Measurements from ENCODE around the gene EID1.
"Not testable (repeated sequence)": the region's sequence is repeated elsewhere in the genome, so short reads cannot be mapped to it uniquely, and the experiment has no call there.

The EID1 gene

GRCh38 chr15:48871542-48871941, 6.4 kb upstream of the EID1 start:
- DNase-seq = no peak

- DNase-seq = no peak
Observed at GRCh38 chr15:48872632-48873031, 5.3 kb upstream of the EID1 start.

GRCh38 chr15:48875241-48875960, 2.5 kb upstream of the EID1 start:
- no peak for DNase-seq

DNA sequence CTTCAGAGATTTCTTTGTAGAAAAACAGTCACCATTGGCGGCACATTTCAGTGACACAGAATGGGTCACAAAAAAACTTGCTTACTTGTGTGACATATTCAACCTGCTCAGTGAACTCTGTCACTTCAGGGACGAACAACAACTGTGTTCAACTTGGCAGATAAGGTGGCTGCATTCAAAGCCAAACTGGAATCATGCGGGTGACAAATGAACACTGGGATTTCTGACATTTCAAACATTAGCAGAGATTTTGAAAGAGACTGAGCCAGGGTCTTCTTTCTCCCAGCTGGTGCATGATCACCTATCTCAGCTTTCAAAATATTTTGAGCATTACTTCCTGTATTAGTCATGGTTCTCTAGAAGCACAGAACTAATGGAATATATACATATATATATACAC, 1.9 kb upstream of the EID1 start:
- no peak for DNase-seq

DNA sequence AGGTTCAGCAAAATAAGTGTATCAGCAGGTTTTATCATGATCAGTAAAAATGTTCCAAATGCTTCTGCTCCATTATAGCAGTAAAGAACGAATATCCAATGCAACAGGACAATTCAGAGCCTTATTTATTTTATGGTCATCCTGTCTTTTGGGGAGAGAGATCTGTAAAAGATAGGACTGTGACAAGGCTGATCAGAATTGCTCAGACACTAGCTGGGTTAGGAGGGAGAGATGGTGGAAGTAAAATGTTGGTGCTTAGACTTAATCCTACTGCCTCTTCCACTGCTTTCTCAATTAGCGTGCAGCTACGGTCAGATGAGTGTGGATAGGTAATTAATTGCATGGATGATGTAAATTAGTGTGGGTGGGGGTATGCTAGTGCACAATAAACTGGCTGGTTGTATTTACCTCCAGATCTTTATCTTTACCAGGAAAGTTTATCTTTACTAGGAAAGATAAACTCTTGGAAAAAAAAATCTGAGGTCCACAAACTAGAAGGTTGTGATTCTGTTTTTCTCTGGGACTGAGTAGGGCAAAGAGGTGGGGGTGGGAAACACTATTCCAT, 2.2 kb downstream of the EID1 start:
- DNase-seq = no peak

DNA sequence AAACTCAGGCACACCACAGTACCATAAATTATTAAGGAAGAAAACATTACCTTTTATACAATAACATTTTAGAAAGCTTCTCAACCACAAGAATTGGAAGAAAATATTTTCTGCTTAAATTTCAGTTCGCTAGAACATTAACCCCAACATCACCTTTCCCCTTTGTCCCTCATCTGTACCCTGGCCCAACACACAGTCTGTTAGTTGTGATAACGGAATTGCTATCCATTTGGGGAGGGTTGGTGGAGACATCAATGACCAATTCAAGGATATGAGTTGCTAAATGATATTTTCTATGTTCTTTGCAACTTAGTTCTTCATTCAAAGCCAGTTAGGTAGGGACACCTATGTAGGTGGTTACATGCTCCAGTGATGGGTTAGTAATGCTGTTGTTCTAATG, 5.8 kb downstream of the EID1 start:
- DNase-seq = no peak

- no peak for DNase-seq
Observed at GRCh38 chr15:48887144-48887543, 9.2 kb downstream of the EID1 start.

DNA sequence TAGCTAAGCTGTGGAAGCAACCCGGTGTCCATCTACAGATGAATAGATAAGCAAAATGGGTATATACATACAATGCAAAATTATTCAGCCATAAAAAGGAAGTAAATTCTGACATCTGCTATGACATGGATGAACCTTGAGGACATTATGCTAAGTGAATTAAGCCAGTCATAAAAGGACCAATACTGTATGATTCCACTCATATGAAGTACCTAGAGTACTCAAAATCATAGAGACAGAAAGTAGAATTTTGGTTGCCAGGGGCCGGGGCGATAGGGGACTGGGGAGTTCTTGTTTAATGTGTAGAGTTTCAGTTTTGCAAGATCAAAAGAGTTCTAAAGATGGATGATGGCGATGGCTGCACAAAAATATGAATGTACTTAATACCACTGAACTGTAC, 10.3 kb downstream of the EID1 start:
- DNase-seq = no peak

DNA sequence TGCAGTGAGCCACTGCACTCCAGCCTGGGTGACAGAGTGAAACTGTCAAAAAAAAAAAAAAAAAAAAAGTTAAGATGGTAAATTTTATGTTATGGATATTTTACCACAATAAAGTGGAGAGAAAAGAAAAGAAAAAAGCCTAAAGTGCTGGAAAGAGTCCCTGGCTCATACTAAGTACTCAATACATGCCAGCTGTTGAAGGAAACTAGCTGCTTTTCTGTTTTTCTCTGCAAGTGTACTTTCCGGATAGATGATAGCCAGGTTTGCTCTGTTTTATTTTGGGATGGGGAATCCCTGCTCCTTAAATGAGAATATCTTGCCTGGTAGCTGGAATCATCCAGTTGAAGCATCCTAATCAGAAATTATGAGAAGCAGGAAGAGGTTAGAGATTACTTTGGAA, 10.9 kb downstream of the EID1 start:
- no peak for DNase-seq

GRCh38 chr15:48889925-48890324, 12.0 kb downstream of the EID1 start:
- DNase-seq = no peak

DNA sequence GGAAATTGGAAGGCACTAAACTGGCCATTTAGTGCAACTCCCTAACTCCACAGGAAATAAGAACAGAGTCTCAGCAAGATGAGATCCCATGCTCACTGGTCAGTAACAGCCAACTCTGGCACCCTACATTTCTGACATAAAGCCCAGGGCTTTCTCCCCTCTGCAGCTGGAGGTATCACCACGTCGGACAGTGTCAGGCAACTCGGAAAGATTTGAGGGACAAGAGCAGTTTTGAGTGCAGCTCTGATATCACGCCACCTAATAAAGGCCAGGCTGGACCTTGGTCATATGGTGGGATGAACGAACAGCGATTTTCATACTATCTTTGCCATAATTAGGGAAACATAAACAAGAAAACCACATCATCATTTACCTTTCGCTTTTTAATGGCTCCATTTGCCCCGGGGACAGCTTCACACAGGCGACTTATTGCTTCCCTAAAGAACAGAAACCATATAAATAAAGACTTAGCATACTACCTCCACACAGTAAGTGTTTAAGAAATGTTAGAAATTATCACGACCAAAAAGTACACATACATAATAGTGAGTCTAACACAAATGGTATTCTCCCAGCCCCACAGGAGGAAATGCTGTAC, 12.5 kb downstream of the EID1 start:
- no peak for DNase-seq

- DNase-seq = no peak
Observed at GRCh38 chr15:48891232-48891765, 13.4 kb downstream of the EID1 start.

DNA sequence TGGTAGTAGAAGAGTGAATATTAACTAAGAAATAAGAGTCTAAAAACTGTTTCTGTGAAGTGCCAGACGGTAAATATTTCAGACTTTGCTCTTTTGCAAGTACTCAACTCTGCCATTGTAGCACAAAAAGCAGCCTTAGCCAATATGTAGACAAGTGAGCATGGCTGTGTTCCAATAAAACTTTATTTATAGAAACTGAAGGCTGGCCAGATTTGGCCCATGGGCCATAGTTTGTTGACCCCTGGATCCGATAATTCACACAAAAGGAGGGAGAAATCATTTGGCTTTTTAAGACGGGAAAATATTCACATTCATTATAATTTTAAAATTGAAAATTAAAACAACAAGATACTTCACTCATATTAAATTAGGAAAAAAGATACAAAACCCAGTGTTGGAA, 15.4 kb downstream of the EID1 start:
- no peak for DNase-seq

- peak; percentile 62 for DNase-seq
Observed at GRCh38 chr15:48896869-48897814, 19.2 kb downstream of the EID1 start.

DNA sequence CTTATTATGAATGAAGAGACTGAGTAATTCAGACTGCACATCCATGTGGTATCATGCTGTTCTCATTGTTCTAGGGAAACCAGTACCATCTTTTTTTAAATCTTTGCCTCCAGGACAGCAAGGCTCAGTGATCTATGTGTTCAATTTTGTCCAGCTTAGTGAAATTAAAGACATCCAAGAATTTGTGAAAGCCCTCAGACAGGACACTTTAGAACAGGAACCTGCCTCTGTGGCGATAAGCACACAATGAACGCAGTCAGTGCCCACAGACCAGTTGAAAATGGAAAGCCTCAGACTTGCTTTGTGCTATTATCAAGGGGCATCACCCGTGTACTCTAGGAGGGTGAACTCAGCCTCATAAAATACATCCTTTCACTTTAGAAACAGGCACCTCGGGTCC, 20.1 kb downstream of the EID1 start:
- no peak for DNase-seq

DNA sequence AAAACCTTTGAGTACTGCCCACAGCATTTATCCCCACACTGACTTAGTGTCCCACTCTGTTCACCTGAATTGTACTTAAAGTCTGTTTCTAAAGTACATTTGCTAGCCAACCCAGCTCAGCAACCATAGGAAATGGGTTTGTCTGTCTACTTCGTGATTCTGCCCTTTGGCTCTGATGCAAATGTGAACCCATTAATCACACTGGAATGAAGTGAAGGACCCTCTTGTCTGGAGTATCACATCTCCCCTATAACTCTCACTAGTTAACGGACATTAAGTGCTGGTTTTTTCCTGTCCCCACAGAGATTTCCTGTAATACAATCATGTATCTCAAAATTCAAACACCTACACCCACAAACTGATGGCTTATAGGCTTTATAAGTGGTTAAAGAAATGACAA, 20.5 kb downstream of the EID1 start:
- DNase-seq = no peak

DNA sequence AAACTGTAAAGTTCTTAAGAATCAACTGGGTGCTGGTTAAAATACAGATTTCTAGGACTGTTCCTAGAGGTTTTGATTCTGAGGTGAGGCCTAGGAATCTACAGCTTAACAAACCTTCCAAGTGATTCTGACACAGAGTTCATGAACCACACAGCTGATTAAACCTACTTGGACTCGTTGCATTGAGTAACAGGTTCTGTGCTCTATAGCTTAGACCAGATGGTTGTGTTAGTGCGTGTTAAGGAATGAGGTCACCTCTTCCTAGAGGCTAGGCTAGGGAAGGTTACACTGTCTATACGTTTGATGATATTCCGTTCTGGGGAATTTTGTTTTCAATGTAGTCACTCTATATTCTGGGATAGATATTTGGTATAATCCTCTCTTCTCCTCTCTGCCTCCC, 21.9 kb downstream of the EID1 start:
- DNase-seq = no peak

DNA sequence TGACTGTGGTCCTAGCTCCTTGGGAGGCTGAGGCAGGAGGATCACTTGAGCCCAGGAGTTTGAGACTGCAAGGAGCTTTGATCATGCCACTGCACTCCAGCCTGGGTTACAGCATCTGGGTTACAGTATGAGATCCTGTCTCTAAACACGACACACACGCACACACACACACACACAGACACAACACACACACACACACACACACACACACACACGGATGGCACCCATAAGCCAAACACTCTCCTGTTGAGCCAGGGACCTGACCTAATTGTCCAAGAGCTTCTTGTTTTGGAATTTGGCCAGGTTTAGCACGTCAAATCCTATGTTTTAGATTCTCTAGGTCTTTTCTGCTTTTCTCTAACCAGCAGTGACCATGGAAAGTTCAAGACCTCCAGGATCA, 26.8 kb downstream of the EID1 start:
- no peak for DNase-seq

- no peak for DNase-seq
Observed at GRCh38 chr15:48905216-48905615, 27.3 kb downstream of the EID1 start.

GRCh38 chr15:48905847-48906246, 27.9 kb downstream of the EID1 start:
- no peak for DNase-seq

DNA sequence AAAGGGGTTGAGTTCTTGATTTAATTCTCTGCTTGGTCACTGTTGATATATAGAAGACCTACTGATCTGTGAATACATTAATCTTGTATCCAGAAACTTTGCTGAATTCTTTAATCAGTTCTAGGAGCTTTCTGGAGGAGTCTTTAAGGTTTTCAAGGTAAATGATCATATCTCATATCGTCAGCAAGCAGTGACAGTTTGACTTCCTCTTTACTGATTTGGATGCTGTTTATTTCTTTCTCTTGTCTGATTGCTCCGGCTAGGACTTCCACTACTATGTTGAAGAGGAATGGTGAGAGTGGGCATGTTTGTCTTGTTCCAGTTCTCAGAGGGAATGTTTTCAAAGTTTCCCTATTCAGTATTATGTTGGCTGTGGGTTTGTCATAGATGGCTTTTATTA, 31.4 kb downstream of the EID1 start:
- DNase-seq = not testable (repeated sequence)

DNA sequence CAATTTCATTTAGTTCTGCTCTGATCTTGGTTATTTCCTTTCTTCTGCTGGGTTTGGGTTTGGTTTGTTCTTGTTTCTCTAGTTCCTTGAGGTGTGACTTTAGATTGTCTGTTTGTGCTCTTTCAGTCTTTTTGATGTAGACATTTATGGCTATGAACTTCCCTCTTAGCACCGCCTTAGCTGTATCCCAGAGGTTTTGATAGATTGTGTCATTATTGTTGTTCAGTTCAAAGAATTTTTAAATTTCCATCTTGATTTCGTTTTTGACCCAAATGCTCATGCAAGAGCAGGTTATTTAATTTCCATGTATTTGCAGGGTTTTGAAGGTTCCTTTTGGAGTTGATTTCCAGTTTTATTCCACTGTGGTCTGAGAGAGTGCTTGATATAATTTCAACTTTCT, 32.6 kb downstream of the EID1 start:
- DNase-seq = not testable (repeated sequence)

- DNase-seq = no peak
Observed at GRCh38 chr15:48913141-48913540, 35.2 kb downstream of the EID1 start.
